ENCODE measurements around the gene KIF6. TPM values are rescaled to one million over a fixed set of nuclear protein-coding genes. Genes with fewer than 3 reads are reported as not detected.

The KIF6 gene
- total RNA-seq, 4 donors from 2014 or later = 0.83 to 2.6 (median 1.1) TPM

GRCh38 chr6:39313526-39314272, 411.5 kb downstream of the KIF6 start:
- TF ChIP-seq CTCF (IDR thresholded peaks at IDR 0.05) (no peak), EP300 (IDR thresholded peaks at IDR 0.05) (no peak), POLR2A (IDR thresholded peaks at IDR 0.05; ENCODE audit: low read depth) (no peak), POLR2AphosphoS5 (IDR thresholded peaks at IDR 0.05) (no peak)
- Histone ChIP-seq H3K27me3 (peaks cover 0 to 67% (median 21%) of the 10 kb centered on the region in 4 donors), H3K36me3 (no peaks in the 10 kb centered on the region), H3K9me3 (peaks cover 0 to 4% (median 0%) of the 10 kb centered on the region in 4 donors), H3K4me1 (peaks cover 11 to 21% (median 18%) of the 10 kb centered on the region in 4 donors), H3K27ac (replicated peaks in 1 of 4) (no peak overlapping the region), H3K4me3 (peak overlapping the region; percentile 36 to 43 (median 39))
- no peak for DNase-seq (ENCODE audit: extremely low spot score)
- intact Hi-C loops (cut with DNase I) = no loop called here
- WGBS = 15% methylated on average over 4 of the region's 80 CpGs

GRCh38 chr6:39312912-39313525, 412.2 kb downstream of the KIF6 start:
- Histone ChIP-seq H3K27me3 (peaks cover 0 to 67% (median 21%) of the 10 kb centered on the region in 4 donors), H3K27ac (replicated peaks in 1 of 4) (no peak overlapping the region), H3K4me3 (peak overlapping the region; percentile 36 to 43 (median 39)), H3K4me1 (peaks cover 11 to 21% (median 18%) of the 10 kb centered on the region in 4 donors), H3K9me3 (peaks cover 0 to 4% (median 0%) of the 10 kb centered on the region in 4 donors), H3K36me3 (no peaks in the 10 kb centered on the region)
- DNase-seq (ENCODE audit: extremely low spot score) = no peak
- intact Hi-C loops (cut with DNase I) = no loop called here
- WGBS = 32% methylated on average over 20 of the region's 45 CpGs
- TF ChIP-seq POLR2AphosphoS5 (IDR thresholded peaks at IDR 0.05) = no peak
- no peak for TF ChIP-seq EP300 (IDR thresholded peaks at IDR 0.05)
- TF ChIP-seq POLR2A (IDR thresholded peaks at IDR 0.05; ENCODE audit: low read depth) = no peak
- no peak for TF ChIP-seq CTCF (IDR thresholded peaks at IDR 0.05)

GRCh38 chr6:39310542-39310941, 414.7 kb downstream of the KIF6 start:
- DNase-seq (ENCODE audit: extremely low spot score) = no peak
- TF ChIP-seq CTCF (IDR thresholded peaks at IDR 0.05) = no peak
- TF ChIP-seq POLR2A (IDR thresholded peaks at IDR 0.05; ENCODE audit: low read depth) = no peak
- no peak for TF ChIP-seq EP300 (IDR thresholded peaks at IDR 0.05)
- no peak for TF ChIP-seq POLR2AphosphoS5 (IDR thresholded peaks at IDR 0.05)
- Histone ChIP-seq H3K36me3 (no peaks in the 10 kb centered on the region), H3K9me3 (no peaks in the 10 kb centered on the region), H3K27me3 (peaks cover 0 to 59% (median 21%) of the 10 kb centered on the region in 4 donors), H3K4me1 (peaks cover 11 to 21% (median 18%) of the 10 kb centered on the region in 4 donors), H3K4me3 (no peak overlapping the region), H3K27ac (replicated peaks in 1 of 4) (no peak overlapping the region)
- WGBS = 47% methylated on average over 2 of the region's 4 CpGs
- intact Hi-C loops (cut with DNase I) = no loop called here

GRCh38 chr6:39309942-39310531, 415.2 kb downstream of the KIF6 start:
- Histone ChIP-seq H3K27ac (replicated peaks in 1 of 4) (no peak overlapping the region), H3K4me3 (no peak overlapping the region), H3K4me1 (peaks cover 11 to 21% (median 18%) of the 10 kb centered on the region in 4 donors), H3K27me3 (peaks cover 0 to 54% (median 21%) of the 10 kb centered on the region in 4 donors), H3K9me3 (no peaks in the 10 kb centered on the region), H3K36me3 (no peaks in the 10 kb centered on the region)
- WGBS = 48% methylated on average over 7 of the region's 7 CpGs
- intact Hi-C loops (cut with DNase I) = loop anchor here (5.0 kb wide), 2 partner anchors 338 to 438 kb away; no protein-coding TSS in a partner anchor
- DNase-seq (ENCODE audit: extremely low spot score) = no peak
- TF ChIP-seq POLR2A (IDR thresholded peaks at IDR 0.05; ENCODE audit: low read depth) = no peak
- TF ChIP-seq EP300 (IDR thresholded peaks at IDR 0.05) = no peak
- TF ChIP-seq CTCF (IDR thresholded peaks at IDR 0.05) = peak; percentile 73 to 88 (median 80)

Measured in esophagus muscularis mucosa (tissue), 4 donors.